SK-MEL-5 (cell line): ENCODE data around the gene NAA15. TPM values are rescaled to one million over a fixed set of nuclear protein-coding genes. Genes with fewer than 3 reads are reported as not detected.
"Not testable (repeated sequence)": the region's sequence is repeated elsewhere in the genome, so short reads cannot be mapped to it uniquely, and the experiment has no call there.

Experiments used
- DNase-seq: peaks from one replicate; pipeline ENCODE4 v3.0.0-alpha.2; 2016; ENCODE audit warnings: low read depth, low spot score
- in situ Hi-C: cut with HindIII; loops from 2 replicates; pipeline ENCODE4 v1.10.0; 2016; ENCODE audit warnings: low sequenced_read_pairs, high pct_unique_total_duplicates, low pct_unique_long_range_greater_than_20kb
- polyA plus RNA-seq, 2 experiments: library from polyadenylated mRNA; depleted of rRNA; stranded (reverse); fragments of >200 nt; gene quantifications; 2 replicates each; pipeline ENCODE4 v1.2.3, GENCODE V29; 2015
- total RNA-seq: library from RNA; depleted of rRNA; stranded (reverse); fragments of >200 nt; shearing (Covaris generic); gene quantifications from 2 replicates; pipeline ENCODE4 v1.2.3, GENCODE V29; 2014; rRNA removed

NAA15 gene
- 32.0 and 33.2 TPM in 2 replicates for total RNA-seq
- polyA plus RNA-seq (2015; cell fraction: cytosol; rRNA removed), result 16.0 and 19.8 TPM in 2 replicates
- polyA plus RNA-seq (2015; cell fraction: nucleus; rRNA removed), result 13.5 and 17.2 TPM in 2 replicates

GRCh38 chr4:139301113-139301820, at the start of gene NAA15:
Gene NAA15 (plus strand): TSS chr4:139301505. CDS start chr4:139301778, 273 bp downstream.
- DNase-seq, result peak; percentile 96
- in situ Hi-C loops, result no loop called here

- in situ Hi-C loops, result no loop called here
- no peak for DNase-seq
These were observed 48.3 kb upstream of the NAA15 start for GRCh38 chr4:139253046-139253445.

GRCh38 chr4:139253713-139254112, 47.6 kb upstream of the NAA15 start:
- in situ Hi-C loops, result no loop called here
- no peak for DNase-seq

DNA sequence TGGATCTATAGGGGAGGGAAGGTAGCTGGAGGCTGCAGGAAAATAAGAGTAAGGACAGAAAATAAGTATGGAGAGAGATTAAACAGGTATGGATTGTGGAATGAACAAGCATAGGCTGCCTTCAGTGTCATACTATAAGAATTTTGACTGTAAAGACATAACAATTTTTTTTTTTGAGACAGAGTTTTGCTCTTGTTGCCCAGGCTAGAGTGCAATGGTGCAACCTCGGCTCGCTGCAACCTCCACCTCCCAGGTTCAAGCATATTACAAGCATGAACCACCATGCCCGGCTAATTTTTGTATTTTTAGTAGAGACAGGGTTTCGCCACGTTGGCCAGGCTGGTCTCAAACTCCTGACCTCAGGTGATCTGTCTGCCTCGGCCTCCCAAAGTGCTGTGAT, 45.7 kb upstream of the NAA15 start:
- in situ Hi-C loops, DNase-seq: not testable (repeated sequence)

DNA sequence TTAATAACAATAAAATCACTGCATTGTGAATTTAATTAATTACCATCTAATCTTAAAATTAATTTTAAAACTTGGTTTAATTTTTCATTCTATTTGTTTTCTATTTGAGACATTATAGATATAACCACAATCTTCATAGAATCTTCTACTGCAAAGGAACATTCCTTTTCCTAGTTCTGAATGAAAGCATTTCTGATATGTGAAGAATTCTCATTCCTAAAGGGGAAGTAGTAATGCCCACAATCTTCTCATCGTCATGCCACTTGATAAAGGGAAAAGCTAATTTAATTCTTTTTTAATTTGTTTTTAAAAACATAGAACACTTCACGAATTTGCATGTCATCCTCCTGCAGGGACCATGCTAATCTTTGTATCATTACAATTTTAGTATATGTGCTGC, 45.0 kb upstream of the NAA15 start:
- in situ Hi-C loops, result no loop called here
- DNase-seq, result no peak

DNA sequence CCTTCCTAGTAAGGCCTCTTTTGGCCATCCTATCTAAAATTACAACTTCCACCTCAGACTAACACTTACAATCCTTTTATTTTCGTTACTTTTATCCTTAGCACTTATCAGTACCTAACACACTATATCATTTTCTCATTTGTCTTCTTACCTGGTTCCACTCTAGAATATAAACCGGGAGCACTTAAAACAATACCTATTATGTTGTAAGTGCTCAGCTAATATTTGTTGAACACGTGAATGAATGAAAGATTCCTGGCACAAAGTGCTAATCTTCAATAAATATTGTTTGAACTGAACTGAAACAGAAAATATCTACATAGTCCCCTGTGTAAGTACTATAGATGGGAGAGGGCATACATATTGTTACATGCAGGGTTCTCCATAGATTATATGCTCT, 35.7 kb upstream of the NAA15 start:
- DNase-seq, result no peak
- in situ Hi-C loops, result no loop called here

DNA sequence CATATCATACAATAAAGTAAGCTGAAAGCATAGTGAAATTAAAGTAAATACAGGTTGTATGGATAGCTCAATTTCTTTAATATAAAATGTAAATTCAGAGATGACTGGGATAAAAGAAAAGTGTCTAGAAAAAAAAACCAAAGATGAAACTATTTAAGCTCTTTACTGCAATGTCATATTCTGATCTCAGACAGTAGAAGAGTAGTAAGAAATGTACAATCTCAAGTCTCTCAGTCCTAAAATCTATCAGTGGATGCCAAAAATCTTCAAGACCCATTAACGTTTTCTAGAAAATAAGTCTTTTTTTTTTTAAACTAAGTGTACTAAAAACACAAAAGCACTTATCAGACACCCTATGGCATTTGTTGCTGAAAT, 35.1 kb upstream of the NAA15 start:
- no peak for DNase-seq

GRCh38 chr4:139266583-139267257, 34.6 kb upstream of the NAA15 start:
- in situ Hi-C loops, result no loop called here
- DNase-seq, result peak; percentile 41

More for the DNA sequence above, 35.1 kb upstream of the NAA15 start:
- in situ Hi-C loops, result no loop called here

- DNase-seq, result no peak
- in situ Hi-C loops, result no loop called here
These were observed 34.0 kb upstream of the NAA15 start for GRCh38 chr4:139267301-139267700.

GRCh38 chr4:139273835-139274234, 27.5 kb upstream of the NAA15 start:
- in situ Hi-C loops, result no loop called here
- DNase-seq, result no peak

GRCh38 chr4:139274790-139275189, 26.5 kb upstream of the NAA15 start:
- in situ Hi-C loops, result no loop called here
- DNase-seq, result no peak

DNA sequence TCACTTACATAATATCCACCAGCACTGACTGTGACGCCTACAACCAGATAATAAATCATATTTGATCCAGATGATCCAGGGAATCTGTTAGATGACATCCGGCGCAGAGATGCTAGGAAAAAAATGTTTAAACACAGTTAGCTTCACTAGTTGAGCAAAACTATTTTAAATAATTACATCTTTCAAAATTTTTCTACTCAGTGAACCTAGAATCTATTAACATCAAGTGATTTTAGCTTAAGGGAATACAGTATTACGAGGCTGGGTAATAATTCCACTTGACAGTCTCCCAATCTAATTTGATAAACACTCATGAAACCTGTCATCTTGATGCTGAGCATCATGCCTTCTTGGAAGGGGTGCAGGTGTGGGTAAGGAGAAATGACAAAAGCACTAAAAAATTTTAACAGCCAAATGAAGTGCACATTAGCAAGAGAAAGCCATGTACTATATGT, 26.0 kb upstream of the NAA15 start:
- in situ Hi-C loops, result no loop called here
- no peak for DNase-seq

DNA sequence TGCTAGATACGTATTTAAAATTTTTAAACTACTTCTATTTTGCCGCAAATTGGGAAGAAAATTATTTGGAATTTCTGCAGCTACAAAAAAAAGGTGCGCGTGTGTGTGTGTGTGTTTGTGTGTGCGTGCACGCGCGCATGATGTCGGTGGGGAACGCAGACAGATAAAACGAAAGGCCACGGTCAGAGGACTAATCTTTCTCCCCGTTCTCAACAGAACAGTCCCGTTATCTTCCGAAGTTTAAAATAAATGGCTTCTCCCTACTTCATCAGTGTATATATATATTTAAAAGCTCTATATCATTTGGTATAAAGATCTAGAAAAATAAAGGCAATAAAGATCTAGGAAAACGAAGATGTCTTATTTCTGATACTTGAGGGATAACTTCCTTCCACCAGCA, 22.8 kb upstream of the NAA15 start:
- in situ Hi-C loops, result no loop called here
- DNase-seq, result no peak

- DNase-seq, result no peak
- in situ Hi-C loops, result no loop called here
These were observed 22.2 kb upstream of the NAA15 start for GRCh38 chr4:139278912-139279759.

GRCh38 chr4:139279760-139280620, 21.3 kb upstream of the NAA15 start, which contains the start of gene MGARP:
Gene MGARP (minus strand): TSS chr4:139280225. CDS start chr4:139280158, 67 bp downstream.
- no peak for DNase-seq
- in situ Hi-C loops, result no loop called here

DNA sequence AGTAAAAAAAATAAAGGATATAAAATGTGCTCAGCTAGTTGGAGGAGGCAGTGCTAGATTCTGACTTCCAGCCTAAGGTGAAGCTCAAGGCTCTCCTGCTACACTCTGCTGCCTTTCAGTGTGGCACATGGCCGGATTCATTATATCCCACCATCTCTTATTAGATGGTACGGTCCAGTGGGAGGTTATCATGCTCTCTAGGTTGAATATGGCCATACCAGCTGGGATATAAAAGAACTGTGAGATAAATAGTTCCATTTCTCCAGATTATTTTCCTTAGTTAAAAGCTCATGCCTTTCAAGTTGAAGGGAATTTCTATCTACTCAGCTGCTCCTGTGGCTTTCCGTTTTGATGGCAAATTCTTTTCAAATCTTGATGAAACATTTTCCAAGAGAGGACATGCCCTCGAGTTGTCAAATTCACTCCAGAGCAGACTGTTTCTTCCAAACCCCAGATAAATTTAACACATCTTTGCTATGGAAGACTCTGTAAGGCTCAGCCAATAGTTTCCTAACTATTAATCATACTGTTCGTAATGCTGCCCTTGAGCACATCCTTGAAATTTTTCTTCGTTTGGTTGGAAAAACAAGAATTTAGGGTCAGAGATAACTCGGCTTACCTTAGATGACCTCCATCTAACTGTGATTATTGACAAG, 19.1 kb upstream of the NAA15 start:
- in situ Hi-C loops, result no loop called here
- DNase-seq, result no peak

GRCh38 chr4:139282721-139283075, 18.6 kb upstream of the NAA15 start:
- DNase-seq, result no peak
- in situ Hi-C loops, result no loop called here
